HCT116 (cell line): ENCODE results near the gene PSME3IP1. TPM values are rescaled to one million over a fixed set of nuclear protein-coding genes. Genes with fewer than 3 reads are reported as not detected.

Experiments used
- ATAC-seq: fragments of 200-7000 bp; cut with Tn5 transposase; 2 replicates; pipeline ENCODE4 v1.9.1; 2020; ENCODE audit warnings: mild to moderate bottlenecking, moderate library complexity
- BruUV-seq: library from RNA; stranded (reverse); fragments of 400-500 nt; replicated peaks from 2 replicates; lab custom pipeline; 2021; lab: Mats Ljungman, UMichigan
- CTCF ChIA-PET: fragments of 300-600 bp; sonication (Branson Sonifier 250); formaldehyde crosslinking; loops from one replicate; lab custom pipeline; 2021; ENCODE audit warnings: antibody characterized with exemption; lab: Charles Lee
- POLR2A ChIA-PET: fragments of 300-600, 350-600 bp; sonication (Branson Sonifier 250); formaldehyde crosslinking; loops from one replicate; lab custom pipeline; 2021; ENCODE audit warnings: antibody characterized with exemption; lab: Charles Lee
- RAD21 ChIA-PET, 2 experiments: fragments of 300-600 bp; sonication (Branson Sonifier 250); formaldehyde crosslinking; loops; one replicate each; lab custom pipeline; 2023; ENCODE audit warnings: low total read pairs in 2 of 2; ENCODE audit not compliant: uncharacterized antibody in 2 of 2, unreplicated experiment in 2 of 2, low non-redundant PET in 1 of 2; lab: Charles Lee
- DNase-seq: peaks from one replicate; pipeline ENCODE4 v3.0.0-alpha.2; 2010; ENCODE audit warnings: low read depth, low spot score
- H2AFZ ChIP-seq: fragments of 200-600 bp; shearing (Covaris generic), sonication (generic); 2 replicates; pipeline ENCODE4 v1.6.1; 2017; ENCODE audit warnings: low read depth, mixed run types, mixed read lengths, antibody characterized with exemption, low read length; ENCODE audit not compliant: poor library complexity, severe bottlenecking
- H3K27ac ChIP-seq: 2 replicates; pipeline ENCODE4 v1.5.1; 2012; ENCODE audit warnings: low read depth, low read length
- H3K27me3 ChIP-seq: fragments of 200-600 bp; sonication (generic); 2 replicates; pipeline ENCODE4 v1.6.1; 2016; ENCODE audit warnings: mixed run types, low read length, mixed read lengths; ENCODE audit not compliant: insufficient read depth
- H3K36me3 ChIP-seq, 2 experiments: fragments of 200-500 bp in 1 of 2; fragments of 200-600 bp in 1 of 2; sonication (Bioruptor generic) in 1 of 2; sonication (generic) in 1 of 2; 2 replicates each; pipeline versions ENCODE4 v1.5.1 to v1.6.1; 2014 to 2016; ENCODE audit warnings: low read length in 2 of 2, inconsistent platforms in 1 of 2, mixed read lengths in 1 of 2, mixed run types in 1 of 2; ENCODE audit not compliant: insufficient read depth in 2 of 2, control insufficient read depth in 1 of 2
- H3K4me1 ChIP-seq, 2 experiments: fragments of 200-600 bp in 1 of 2; sonication (generic) in 1 of 2; 2 replicates each; pipeline versions ENCODE4 v1.5.1 to v1.6.1; 2012 to 2017; ENCODE audit warnings: low read length in 2 of 2, inconsistent platforms in 1 of 2, mild to moderate bottlenecking in 1 of 2, mixed read lengths in 1 of 2, mixed run types in 1 of 2, moderate library complexity in 1 of 2; ENCODE audit not compliant: insufficient read depth in 2 of 2, control insufficient read depth in 1 of 2
- H3K4me2 ChIP-seq: fragments of 200-600 bp; sonication (generic); 2 replicates; pipeline ENCODE4 v1.6.1; 2017; ENCODE audit warnings: mixed run types, low read length, mixed read lengths
- H3K4me3 ChIP-seq, 2 experiments: fragments of 200-600 bp in 1 of 2; sonication (generic) in 1 of 2; replicated peaks in 1 of 2; 2 replicates each; pipeline ENCODE4 v1.5.1; 2011 to 2016; ENCODE audit warnings: low read length in 2 of 2, control low read depth in 1 of 2, low read depth in 1 of 2, mild to moderate bottlenecking in 1 of 2, mixed read lengths in 1 of 2, mixed run types in 1 of 2
- H3K79me2 ChIP-seq: fragments of 200-600 bp; sonication (generic); 2 replicates; pipeline ENCODE4 v1.6.1; 2017; ENCODE audit warnings: mild to moderate bottlenecking, mixed run types, low read length, moderate library complexity, mixed read lengths; ENCODE audit not compliant: insufficient read depth
- H3K9ac ChIP-seq: fragments of 200-600 bp; sonication (generic); 2 replicates; pipeline ENCODE4 v1.6.1; 2016; ENCODE audit warnings: low read length, mixed read lengths
- H3K9me2 ChIP-seq: fragments of 200-600 bp; sonication (generic), shearing (Covaris generic); 2 replicates; pipeline ENCODE4 v1.6.1; 2017; ENCODE audit warnings: mixed run types, mild to moderate bottlenecking, moderate library complexity; ENCODE audit not compliant: insufficient read depth
- H3K9me3 ChIP-seq, 2 experiments: fragments of 200-500 bp in 1 of 2; fragments of 200-600 bp in 1 of 2; sonication (Bioruptor generic) in 1 of 2; sonication (generic) in 1 of 2; 2 replicates each; pipeline ENCODE4 v1.6.1; 2014 to 2017; ENCODE audit warnings: low read length in 2 of 2, mixed read lengths in 2 of 2, inconsistent platforms in 1 of 2, low read depth in 1 of 2, mild to moderate bottlenecking in 1 of 2, mixed run types in 1 of 2, moderate library complexity in 1 of 2; ENCODE audit not compliant: control insufficient read depth in 1 of 2, insufficient read depth in 1 of 2
- H4K20me1 ChIP-seq: fragments of 200-600 bp; sonication (generic), shearing (Covaris generic); 2 replicates; pipeline ENCODE4 v1.6.1; 2017; ENCODE audit warnings: mixed run types, mild to moderate bottlenecking, moderate library complexity; ENCODE audit not compliant: insufficient read depth
- CBX3 ChIP-seq: IDR thresholded peaks from 2 replicates; pipeline ENCODE4 v1.6.1; 2012; ENCODE audit warnings: low read depth
- CEBPB ChIP-seq: IDR thresholded peaks from 2 replicates; pipeline ENCODE4 v1.6.1; 2012; ENCODE audit warnings: low read depth
- EGR1 ChIP-seq: IDR thresholded peaks from 2 replicates; pipeline ENCODE4 v1.6.1; 2012; ENCODE audit warnings: low read depth
- EZH2 ChIP-seq: fragments of 200-600 bp; sonication (generic); IDR thresholded peaks from 2 replicates; pipeline ENCODE4 v1.6.1; 2017; ENCODE audit warnings: antibody characterized with exemption, mixed run types
- FOSL1 ChIP-seq: IDR thresholded peaks from 2 replicates; pipeline ENCODE4 v1.6.1; 2012; ENCODE audit warnings: low read depth
- JUND ChIP-seq: IDR thresholded peaks from 2 replicates; pipeline ENCODE4 v1.6.1; 2012
- POLR2AphosphoS5 ChIP-seq: IDR thresholded peaks from 2 replicates; pipeline ENCODE4 v1.6.1; 2011; ENCODE audit warnings: mild to moderate bottlenecking, low read depth, low read length, moderate library complexity
- RAD21 ChIP-seq: IDR thresholded peaks from 2 replicates; pipeline ENCODE4 v1.6.1; 2012; ENCODE audit warnings: low read depth, mild to moderate bottlenecking
- SIN3A ChIP-seq: IDR thresholded peaks from 2 replicates; pipeline ENCODE4 v1.6.1; 2012; ENCODE audit warnings: low read depth
- SP1 ChIP-seq: IDR thresholded peaks from 2 replicates; pipeline ENCODE4 v1.6.1; 2012; ENCODE audit warnings: low read depth
- TCF7L2 ChIP-seq: IDR thresholded peaks from 2 replicates; pipeline ENCODE4 v1.7.0; 2011; ENCODE audit warnings: borderline replicate concordance, inconsistent platforms; ENCODE audit not compliant: insufficient read depth, insufficient read length; ENCODE audit errors: extremely low read depth
- YY1 ChIP-seq: IDR thresholded peaks from 2 replicates; pipeline ENCODE4 v1.6.1; 2011; ENCODE audit warnings: low read length, low read depth, moderate library complexity, mild to moderate bottlenecking; ENCODE audit not compliant: insufficient replicate concordance; ENCODE audit errors: extremely low read depth
- intact Hi-C: fragments of 100-400 bp; cut with micrococcal nuclease; formaldehyde crosslinking; loops from 2 replicates; pipeline ENCODE4 v1.10.0; 2022
- total RNA-seq: library from RNA; stranded (reverse); gene quantifications from one replicate; pipeline ENCODE4 v1.2.1, GENCODE V29; 2021; ENCODE audit not compliant: unreplicated experiment
- TF ChIP-seq, protein P1 (sequence below): IDR thresholded peaks from 2 replicates; pipeline ENCODE4 v1.6.1; 2012; ENCODE audit warnings: low read depth
- TF ChIP-seq, protein P2 (sequence below): IDR thresholded peaks from 2 replicates; pipeline ENCODE4 v1.6.1; 2012
- TF ChIP-seq, protein P3 (sequence below): IDR thresholded peaks from 2 replicates; pipeline ENCODE4 v1.6.1; 2011; ENCODE audit warnings: mild to moderate bottlenecking, low read length, moderate library complexity; ENCODE audit not compliant: insufficient replicate concordance; ENCODE audit errors: extremely low read depth
- TF ChIP-seq, protein P4 (sequence below): IDR thresholded peaks from 2 replicates; pipeline ENCODE4 v1.6.1; 2012

The PSME3IP1 gene
- total RNA-seq, 1 experiment from 2014 or later: 88.5 TPM

DNA sequence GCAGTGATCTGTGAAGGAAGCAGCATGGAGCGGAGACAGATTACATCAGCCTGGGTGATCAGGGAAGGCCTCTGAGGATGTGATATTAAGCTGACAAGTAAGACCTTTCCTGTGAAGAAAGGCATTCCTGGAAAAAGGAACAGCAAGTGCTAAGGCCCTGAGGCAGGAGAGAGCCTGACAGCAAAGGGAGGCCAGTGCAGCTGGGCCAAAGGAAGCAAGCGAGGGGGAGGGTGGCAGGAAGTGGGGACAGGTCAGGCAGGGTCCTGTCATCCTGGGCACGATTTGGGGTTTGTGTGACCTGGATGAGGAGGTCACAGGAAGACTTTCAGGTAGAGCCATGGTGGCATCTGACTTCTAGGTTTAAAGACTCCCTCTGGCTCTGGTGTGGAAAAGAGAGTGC lies 81.1 kb downstream of the PSME3IP1 start:
- H2AFZ ChIP-seq: no peak overlapping the region
- no TSS peak for BruUV-seq
- DNase-seq (no peak), ATAC-seq (no peak)
- H3K9ac ChIP-seq: no peak overlapping the region
- no peak overlapping the region for H3K4me3 ChIP-seq
- intact Hi-C loops: no loop called here
- no peaks in the 10 kb centered on the region for H3K36me3 ChIP-seq
- POLR2A ChIA-PET: no interaction called here
- H4K20me1 ChIP-seq: no peaks in the 10 kb centered on the region
- peaks cover 5% of the 10 kb centered on the region; the same call in 1 of the 2 replicates for H3K79me2 ChIP-seq
- H3K9me3 ChIP-seq: no peaks in the 10 kb centered on the region
- peaks cover 9 to 54% of the 10 kb centered on the region in 2 experiments for H3K4me1 ChIP-seq
- no peaks in the 10 kb centered on the region for H3K27me3 ChIP-seq
- CTCF ChIA-PET: interaction anchor here (1.7 kb wide), 1 partner anchor 12 kb away, joined by 6 read pairs; the partner anchor contains the start of gene CPNE2
- no peak overlapping the region for H3K4me2 ChIP-seq
- RAD21 ChIA-PET: no interaction called here
- no peaks in the 10 kb centered on the region for H3K9me2 ChIP-seq
- no peak overlapping the region for H3K27ac ChIP-seq
- TF ChIP-seq, protein P1, sequence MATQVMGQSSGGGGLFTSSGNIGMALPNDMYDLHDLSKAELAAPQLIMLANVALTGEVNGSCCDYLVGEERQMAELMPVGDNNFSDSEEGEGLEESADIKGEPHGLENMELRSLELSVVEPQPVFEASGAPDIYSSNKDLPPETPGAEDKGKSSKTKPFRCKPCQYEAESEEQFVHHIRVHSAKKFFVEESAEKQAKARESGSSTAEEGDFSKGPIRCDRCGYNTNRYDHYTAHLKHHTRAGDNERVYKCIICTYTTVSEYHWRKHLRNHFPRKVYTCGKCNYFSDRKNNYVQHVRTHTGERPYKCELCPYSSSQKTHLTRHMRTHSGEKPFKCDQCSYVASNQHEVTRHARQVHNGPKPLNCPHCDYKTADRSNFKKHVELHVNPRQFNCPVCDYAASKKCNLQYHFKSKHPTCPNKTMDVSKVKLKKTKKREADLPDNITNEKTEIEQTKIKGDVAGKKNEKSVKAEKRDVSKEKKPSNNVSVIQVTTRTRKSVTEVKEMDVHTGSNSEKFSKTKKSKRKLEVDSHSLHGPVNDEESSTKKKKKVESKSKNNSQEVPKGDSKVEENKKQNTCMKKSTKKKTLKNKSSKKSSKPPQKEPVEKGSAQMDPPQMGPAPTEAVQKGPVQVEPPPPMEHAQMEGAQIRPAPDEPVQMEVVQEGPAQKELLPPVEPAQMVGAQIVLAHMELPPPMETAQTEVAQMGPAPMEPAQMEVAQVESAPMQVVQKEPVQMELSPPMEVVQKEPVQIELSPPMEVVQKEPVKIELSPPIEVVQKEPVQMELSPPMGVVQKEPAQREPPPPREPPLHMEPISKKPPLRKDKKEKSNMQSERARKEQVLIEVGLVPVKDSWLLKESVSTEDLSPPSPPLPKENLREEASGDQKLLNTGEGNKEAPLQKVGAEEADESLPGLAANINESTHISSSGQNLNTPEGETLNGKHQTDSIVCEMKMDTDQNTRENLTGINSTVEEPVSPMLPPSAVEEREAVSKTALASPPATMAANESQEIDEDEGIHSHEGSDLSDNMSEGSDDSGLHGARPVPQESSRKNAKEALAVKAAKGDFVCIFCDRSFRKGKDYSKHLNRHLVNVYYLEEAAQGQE: no peak
- no peak for TF ChIP-seq SP1
- no peak for TF ChIP-seq CEBPB
- no peak for TF ChIP-seq POLR2AphosphoS5
- TF ChIP-seq, protein P2, sequence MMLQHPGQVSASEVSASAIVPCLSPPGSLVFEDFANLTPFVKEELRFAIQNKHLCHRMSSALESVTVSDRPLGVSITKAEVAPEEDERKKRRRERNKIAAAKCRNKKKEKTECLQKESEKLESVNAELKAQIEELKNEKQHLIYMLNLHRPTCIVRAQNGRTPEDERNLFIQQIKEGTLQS: no peak
- TF ChIP-seq, protein P3, sequence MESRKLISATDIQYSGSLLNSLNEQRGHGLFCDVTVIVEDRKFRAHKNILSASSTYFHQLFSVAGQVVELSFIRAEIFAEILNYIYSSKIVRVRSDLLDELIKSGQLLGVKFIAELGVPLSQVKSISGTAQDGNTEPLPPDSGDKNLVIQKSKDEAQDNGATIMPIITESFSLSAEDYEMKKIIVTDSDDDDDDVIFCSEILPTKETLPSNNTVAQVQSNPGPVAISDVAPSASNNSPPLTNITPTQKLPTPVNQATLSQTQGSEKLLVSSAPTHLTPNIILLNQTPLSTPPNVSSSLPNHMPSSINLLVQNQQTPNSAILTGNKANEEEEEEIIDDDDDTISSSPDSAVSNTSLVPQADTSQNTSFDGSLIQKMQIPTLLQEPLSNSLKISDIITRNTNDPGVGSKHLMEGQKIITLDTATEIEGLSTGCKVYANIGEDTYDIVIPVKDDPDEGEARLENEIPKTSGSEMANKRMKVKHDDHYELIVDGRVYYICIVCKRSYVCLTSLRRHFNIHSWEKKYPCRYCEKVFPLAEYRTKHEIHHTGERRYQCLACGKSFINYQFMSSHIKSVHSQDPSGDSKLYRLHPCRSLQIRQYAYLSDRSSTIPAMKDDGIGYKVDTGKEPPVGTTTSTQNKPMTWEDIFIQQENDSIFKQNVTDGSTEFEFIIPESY: no peak
- no peak for TF ChIP-seq CBX3
- TF ChIP-seq EGR1: no peak
- no peak for TF ChIP-seq JUND
- TF ChIP-seq, protein P4, sequence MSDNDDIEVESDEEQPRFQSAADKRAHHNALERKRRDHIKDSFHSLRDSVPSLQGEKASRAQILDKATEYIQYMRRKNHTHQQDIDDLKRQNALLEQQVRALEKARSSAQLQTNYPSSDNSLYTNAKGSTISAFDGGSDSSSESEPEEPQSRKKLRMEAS: no peak
- TF ChIP-seq EZH2: no peak
- TF ChIP-seq TCF7L2: no peak
- no peak for TF ChIP-seq FOSL1
- TF ChIP-seq SIN3A: no peak
- TF ChIP-seq YY1: no peak
- TF ChIP-seq RAD21: no peak
